ENCODE results near the gene PTPRA. TPM values are rescaled to one million over a fixed set of nuclear protein-coding genes. Genes with fewer than 3 reads are reported as not detected.

Gene PTPRA
- total RNA-seq, 1 experiment from 2014 or later: 47.2 TPM

- Mint-ChIP-seq H3K27ac (no peak overlapping the region), H3K27me3 (ENCODE audit: low read depth) (no peaks in the 10 kb centered on the region), H3K4me3 (no peak overlapping the region), H3K36me3 (0 out of 2 replicates have a peak, but pooled peaks cover 3% of the 10 kb centered on the region), H3K4me1 (no peaks in the 10 kb centered on the region; the same call in 1 of the 2 replicates), H3K9me3 (no peaks in the 10 kb centered on the region)
- no peak for ATAC-seq
- ChIA-PET POLR2A (no interaction called here), CTCF (no interaction called here)
- TF ChIP-seq CDX4 (CRISPR knock-in tag; IDR thresholded peaks at IDR 0.05; ENCODE audit: borderline replicate concordance): no peak
- TF ChIP-seq USF2 (CRISPR knock-in tag; IDR thresholded peaks at IDR 0.05): no peak
- TF ChIP-seq PRDM15 (CRISPR knock-in tag; IDR thresholded peaks at IDR 0.05): no peak
- TF ChIP-seq FOXK1 (CRISPR knock-in tag; IDR thresholded peaks at IDR 0.05): no peak
- no peak for TF ChIP-seq MXD4 (CRISPR knock-in tag; IDR thresholded peaks at IDR 0.05; ENCODE audit: borderline replicate concordance)
- TF ChIP-seq PREB (CRISPR knock-in tag; IDR thresholded peaks at IDR 0.05; ENCODE audit: borderline replicate concordance): no peak
- no peak for TF ChIP-seq ESRRA (CRISPR knock-in tag; IDR thresholded peaks at IDR 0.05; ENCODE audit: borderline replicate concordance)
- TF ChIP-seq ZNF425 (CRISPR knock-in tag; conservative IDR thresholded peaks at IDR 0.05): no peak
- TF ChIP-seq ETV6 (CRISPR knock-in tag; IDR thresholded peaks at IDR 0.05): no peak
- no peak for TF ChIP-seq ATF3 (CRISPR knock-in tag; conservative IDR thresholded peaks at IDR 0.05)
- TF ChIP-seq MAX (CRISPR knock-in tag; IDR thresholded peaks at IDR 0.05): no peak
- no peak for TF ChIP-seq HMGXB4 (CRISPR knock-in tag; IDR thresholded peaks at IDR 0.05)
- TF ChIP-seq NFE2L1 (CRISPR knock-in tag; IDR thresholded peaks at IDR 0.05): no peak
- TF ChIP-seq JAZF1 (CRISPR knock-in tag; IDR thresholded peaks at IDR 0.05): no peak
- TF ChIP-seq RELA (CRISPR knock-in tag; IDR thresholded peaks at IDR 0.05; ENCODE audit: borderline replicate concordance): no peak
- DNase-seq (ENCODE audit: low spot score): no peak
These were observed 64.6 kb downstream of the PTPRA start for GRCh38 chr20:2937902-2938301.

Measured in WTC11 (cell line).